DOHH2 (cell line): ENCODE measurements around the gene PPIE.

Source experiments
- EZH2phosphoT487 ChIP-seq: fragments of 200-600 bp; sonication (generic); IDR thresholded peaks from 2 replicates; pipeline ENCODE4 v1.6.1; 2017; ENCODE audit warnings: borderline replicate concordance, mild to moderate bottlenecking, antibody characterized with exemption, low read length, moderate library complexity, mixed read lengths
- TF ChIP-seq, protein P1 (sequence below): fragments of 200-600 bp; sonication (generic); IDR thresholded peaks from one replicate; pipeline ENCODE4 v1.5.1; 2014; ENCODE audit warnings: antibody characterized with exemption, mild to moderate bottlenecking, low read depth, low read length; ENCODE audit not compliant: poor library complexity, severe bottlenecking

DNA sequence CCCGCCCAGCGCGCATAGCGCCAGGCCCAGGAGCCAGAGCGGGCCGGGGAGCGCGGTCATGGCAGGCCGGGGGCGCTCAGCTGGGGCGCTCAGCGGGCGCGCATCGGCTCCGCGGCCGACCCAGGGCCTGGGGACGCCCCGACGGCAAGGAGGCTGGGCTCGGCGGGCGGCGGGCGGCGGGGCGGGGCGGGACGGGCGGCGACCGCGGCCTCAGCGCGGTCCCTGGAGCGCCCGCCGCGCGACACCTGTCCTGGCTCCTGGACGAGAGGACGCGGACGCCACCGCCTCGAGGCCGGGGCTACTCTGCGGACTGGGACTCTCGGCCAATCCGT, 49.7 kb downstream of the PPIE start:
- TF ChIP-seq, protein P1, sequence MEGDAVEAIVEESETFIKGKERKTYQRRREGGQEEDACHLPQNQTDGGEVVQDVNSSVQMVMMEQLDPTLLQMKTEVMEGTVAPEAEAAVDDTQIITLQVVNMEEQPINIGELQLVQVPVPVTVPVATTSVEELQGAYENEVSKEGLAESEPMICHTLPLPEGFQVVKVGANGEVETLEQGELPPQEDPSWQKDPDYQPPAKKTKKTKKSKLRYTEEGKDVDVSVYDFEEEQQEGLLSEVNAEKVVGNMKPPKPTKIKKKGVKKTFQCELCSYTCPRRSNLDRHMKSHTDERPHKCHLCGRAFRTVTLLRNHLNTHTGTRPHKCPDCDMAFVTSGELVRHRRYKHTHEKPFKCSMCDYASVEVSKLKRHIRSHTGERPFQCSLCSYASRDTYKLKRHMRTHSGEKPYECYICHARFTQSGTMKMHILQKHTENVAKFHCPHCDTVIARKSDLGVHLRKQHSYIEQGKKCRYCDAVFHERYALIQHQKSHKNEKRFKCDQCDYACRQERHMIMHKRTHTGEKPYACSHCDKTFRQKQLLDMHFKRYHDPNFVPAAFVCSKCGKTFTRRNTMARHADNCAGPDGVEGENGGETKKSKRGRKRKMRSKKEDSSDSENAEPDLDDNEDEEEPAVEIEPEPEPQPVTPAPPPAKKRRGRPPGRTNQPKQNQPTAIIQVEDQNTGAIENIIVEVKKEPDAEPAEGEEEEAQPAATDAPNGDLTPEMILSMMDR: no peak
- TF ChIP-seq EZH2phosphoT487: no peak
